ENCODE results near the gene PPP2R2B. TPM values are rescaled to one million over a fixed set of nuclear protein-coding genes. Genes with fewer than 3 reads are reported as not detected.

Gene PPP2R2B
- total RNA-seq, 1 experiment from 2014 or later = not detected

- TF ChIP-seq EZH2 (IDR thresholded peaks at IDR 0.05; ENCODE audit: low read length, unreplicated experiment) (no peak), EZH2phosphoT487 (IDR thresholded peaks at IDR 0.05; ENCODE audit: borderline replicate concordance, low read length) (no peak), CTCF (conservative IDR thresholded peaks at IDR 0.05; ENCODE audit: low read depth, low read length) (peak; percentile 39; the same call in 1 of the 2 replicates)
- intact Hi-C loops (cut with micrococcal nuclease) = no loop called here
- no peak overlapping the region for H2AFZ ChIP-seq (ENCODE audit: low read length)
- no peaks in the 10 kb centered on the region for H3K4me1 ChIP-seq (ENCODE audit: insufficient read depth, low read length)
- ATAC-seq = no peak
- H3K9ac ChIP-seq (ENCODE audit: low read length) = no peak overlapping the region
- no peak for DNase-seq
- POLR2A ChIA-PET (ENCODE audit: unreplicated experiment) = no interaction called here
- BruUV-seq (replicated peaks) = no TSS peak
- H3K9me2 ChIP-seq (replicated peaks; ENCODE audit: low read length) = no peaks in the 10 kb centered on the region
- H3K27ac ChIP-seq (ENCODE audit: low read length) = no peak overlapping the region
- no peaks in the 10 kb centered on the region for H3K36me3 ChIP-seq (ENCODE audit: low read depth, low read length)
- H3K4me3 ChIP-seq (ENCODE audit: low read length) = no peak overlapping the region
- no peak overlapping the region for H3K4me2 ChIP-seq (ENCODE audit: low read length)
- CTCF ChIA-PET = no interaction called here
- H3K27me3 ChIP-seq (ENCODE audit: low read length) = peaks cover 14% of the 10 kb centered on the region
- no peaks in the 10 kb centered on the region for H3F3A ChIP-seq (ENCODE audit: low read length, unreplicated experiment)
- no peaks in the 10 kb centered on the region for H4K20me1 ChIP-seq (ENCODE audit: low read length)
- no peaks in the 10 kb centered on the region for H3K9me3 ChIP-seq (ENCODE audit: low read length)
- H3K79me2 ChIP-seq (ENCODE audit: low read length) = no peaks in the 10 kb centered on the region
Observed at GRCh38 chr5:146706321-146706972, 172.1 kb downstream of the PPP2R2B start.

GRCh38 chr5:146704949-146705665 lies 173.4 kb downstream of the PPP2R2B start:
- H3K4me3 ChIP-seq (ENCODE audit: low read length) = no peak overlapping the region
- ATAC-seq = no peak
- H3K27ac ChIP-seq (ENCODE audit: low read length) = no peak overlapping the region
- TF ChIP-seq EZH2phosphoT487 (IDR thresholded peaks at IDR 0.05; ENCODE audit: borderline replicate concordance, low read length) (no peak), CTCF (conservative IDR thresholded peaks at IDR 0.05; ENCODE audit: low read depth, low read length) (no peak), EZH2 (IDR thresholded peaks at IDR 0.05; ENCODE audit: low read length, unreplicated experiment) (no peak)
- H3K27me3 ChIP-seq (ENCODE audit: low read length) = peaks cover 17% of the 10 kb centered on the region; the same call in 1 of the 2 replicates
- no peaks in the 10 kb centered on the region for H3K79me2 ChIP-seq (ENCODE audit: low read length)
- no peaks in the 10 kb centered on the region for H3K9me3 ChIP-seq (ENCODE audit: low read length)
- H3K9ac ChIP-seq (ENCODE audit: low read length) = no peak overlapping the region
- POLR2A ChIA-PET (ENCODE audit: unreplicated experiment) = no interaction called here
- H3K4me2 ChIP-seq (ENCODE audit: low read length) = no peak overlapping the region
- H3K36me3 ChIP-seq (ENCODE audit: low read depth, low read length) = no peaks in the 10 kb centered on the region
- no peak for DNase-seq
- no peak overlapping the region for H2AFZ ChIP-seq (ENCODE audit: low read length)
- intact Hi-C loops (cut with micrococcal nuclease) = no loop called here
- CTCF ChIA-PET = no interaction called here
- H3K4me1 ChIP-seq (ENCODE audit: insufficient read depth, low read length) = no peaks in the 10 kb centered on the region
- no peaks in the 10 kb centered on the region for H3F3A ChIP-seq (ENCODE audit: low read length, unreplicated experiment)
- no peaks in the 10 kb centered on the region for H3K9me2 ChIP-seq (replicated peaks; ENCODE audit: low read length)
- H4K20me1 ChIP-seq (ENCODE audit: low read length) = no peaks in the 10 kb centered on the region
- no TSS peak for BruUV-seq (replicated peaks)

GRCh38 chr5:146703899-146704298 lies 174.7 kb downstream of the PPP2R2B start:
- Histone ChIP-seq H3K9me3 (ENCODE audit: low read length) (no peaks in the 10 kb centered on the region), H3K4me2 (ENCODE audit: low read length) (no peak overlapping the region), H3K4me1 (ENCODE audit: insufficient read depth, low read length) (no peaks in the 10 kb centered on the region), H2AFZ (ENCODE audit: low read length) (no peak overlapping the region), H3K9ac (ENCODE audit: low read length) (no peak overlapping the region), H4K20me1 (ENCODE audit: low read length) (no peaks in the 10 kb centered on the region), H3K79me2 (ENCODE audit: low read length) (no peaks in the 10 kb centered on the region), H3K36me3 (ENCODE audit: low read depth, low read length) (no peaks in the 10 kb centered on the region), H3F3A (ENCODE audit: low read length, unreplicated experiment) (no peaks in the 10 kb centered on the region), H3K27me3 (ENCODE audit: low read length) (peaks cover 26% of the 10 kb centered on the region; the same call in 1 of the 2 replicates), H3K4me3 (ENCODE audit: low read length) (no peak overlapping the region), H3K9me2 (replicated peaks; ENCODE audit: low read length) (no peaks in the 10 kb centered on the region), H3K27ac (ENCODE audit: low read length) (no peak overlapping the region)
- TF ChIP-seq EZH2 (IDR thresholded peaks at IDR 0.05; ENCODE audit: low read length, unreplicated experiment) (no peak), EZH2phosphoT487 (IDR thresholded peaks at IDR 0.05; ENCODE audit: borderline replicate concordance, low read length) (no peak), CTCF (conservative IDR thresholded peaks at IDR 0.05; ENCODE audit: low read depth, low read length) (no peak)
- ATAC-seq = no peak
- no peak for DNase-seq
- intact Hi-C loops (cut with micrococcal nuclease) = no loop called here
- BruUV-seq (replicated peaks) = no TSS peak
- ChIA-PET POLR2A (ENCODE audit: unreplicated experiment) (no interaction called here), CTCF (no interaction called here)

All from PC-3 (cell line).